Neural cell (in vitro differentiated cells): ENCODE results near the gene GRAP. TPM values are rescaled to one million over a fixed set of nuclear protein-coding genes. Genes with fewer than 3 reads are reported as not detected.

ENCODE experiments used
- H2AFZ ChIP-seq: fragments of 200-600, 300-800 bp; sonication (generic), shearing (Covaris generic); 2 replicates; pipeline ENCODE4 v1.6.0; 2014; ENCODE audit warnings: low read depth, mild to moderate bottlenecking, antibody characterized with exemption, low read length, moderate library complexity
- H3F3A ChIP-seq: fragments of 200-600 bp; shearing (Covaris generic); 2 replicates; pipeline ENCODE4 v1.6.1; 2016; ENCODE audit warnings: mild to moderate bottlenecking, moderate library complexity, mixed read lengths, antibody characterized with exemption, low read length; ENCODE audit not compliant: insufficient read depth, poor library complexity, severe bottlenecking
- H3K27ac ChIP-seq: fragments of 200-600, 300-800 bp; sonication (generic), shearing (Covaris generic); 2 replicates; pipeline ENCODE4 v1.5.1; 2014; ENCODE audit warnings: mild to moderate bottlenecking, low read length, moderate library complexity
- H3K27me3 ChIP-seq: fragments of 300-800, 200-600 bp; sonication (generic), shearing (Covaris generic); 2 replicates; pipeline ENCODE4 v1.6.0; 2014; ENCODE audit warnings: mild to moderate bottlenecking, low read depth, low read length, moderate library complexity; ENCODE audit not compliant: insufficient read depth
- H3K36me3 ChIP-seq: fragments of 300-800, 200-600 bp; sonication (generic), shearing (Covaris generic); 2 replicates; pipeline ENCODE4 v1.5.1; 2014; ENCODE audit warnings: mild to moderate bottlenecking, antibody characterized with exemption, low read length, moderate library complexity; ENCODE audit not compliant: insufficient read depth
- H3K4me2 ChIP-seq: fragments of 300-800, 200-600 bp; sonication (generic), shearing (Covaris generic); 2 replicates; pipeline ENCODE4 v1.6.0; 2014; ENCODE audit warnings: mild to moderate bottlenecking, low read length
- H3K4me3 ChIP-seq: fragments of 300-800, 200-600 bp; sonication (generic), shearing (Covaris generic); 2 replicates; pipeline ENCODE4 v1.5.1; 2014; ENCODE audit warnings: mild to moderate bottlenecking, low read length, moderate library complexity
- H3K79me2 ChIP-seq: fragments of 200-600 bp; shearing (Covaris generic); replicated peaks from 2 replicates; pipeline ENCODE4 v1.6.0; 2014; ENCODE audit warnings: mild to moderate bottlenecking, low read length, moderate library complexity; ENCODE audit not compliant: insufficient read depth
- H3K9ac ChIP-seq: fragments of 300-800, 200-600 bp; sonication (generic), shearing (Covaris generic); 2 replicates; pipeline ENCODE4 v1.6.1; 2016; ENCODE audit warnings: mild to moderate bottlenecking, low read length, mixed read lengths
- H3K9me2 ChIP-seq: fragments of 200-600 bp; shearing (Covaris generic); 2 replicates; pipeline ENCODE4 v1.6.1; 2016; ENCODE audit warnings: mild to moderate bottlenecking, low read length, mixed read lengths; ENCODE audit not compliant: insufficient read depth
- H3K9me3 ChIP-seq: fragments of 200-600, 300-800 bp; sonication (generic), shearing (Covaris generic); 2 replicates; pipeline ENCODE4 v1.6.1; 2016; ENCODE audit warnings: mild to moderate bottlenecking, mixed run types, low read length, moderate library complexity, mixed read lengths
- H4K20me1 ChIP-seq: fragments of 200-600 bp; shearing (Covaris generic); 2 replicates; pipeline ENCODE4 v1.6.1; 2016; ENCODE audit warnings: mild to moderate bottlenecking, mixed run types; ENCODE audit not compliant: insufficient read depth
- CTCF ChIP-seq: fragments of 450-650 bp; IDR thresholded peaks from 2 replicates; pipeline ENCODE4 v1.5.1; 2014; ENCODE audit warnings: antibody characterized with exemption, mild to moderate bottlenecking, moderate library complexity; ENCODE audit not compliant: poor library complexity, severe bottlenecking
- EP300 ChIP-seq: fragments of 450-650 bp; conservative IDR thresholded peaks from 2 replicates; pipeline ENCODE4 v1.6.1; 2014; ENCODE audit warnings: antibody characterized with exemption, mild to moderate bottlenecking, moderate library complexity; ENCODE audit not compliant: poor library complexity, severe bottlenecking
- EZH2 ChIP-seq: fragments of 200-600, 300-800 bp; shearing (Covaris generic), sonication (generic); IDR thresholded peaks from 2 replicates; pipeline ENCODE4 v1.6.1; 2014; ENCODE audit warnings: antibody characterized with exemption, low read length, borderline replicate concordance, mild to moderate bottlenecking; ENCODE audit not compliant: insufficient read depth, poor library complexity, severe bottlenecking
- MXI1 ChIP-seq: fragments of 450-650 bp; conservative IDR thresholded peaks from 2 replicates; pipeline ENCODE4 v1.6.1; 2014; ENCODE audit warnings: antibody characterized with exemption, mild to moderate bottlenecking; ENCODE audit not compliant: poor library complexity, severe bottlenecking
- POLR2AphosphoS5 ChIP-seq: IDR thresholded peaks from 2 replicates; pipeline ENCODE4 v1.6.1; 2012
- RAD21 ChIP-seq: fragments of 450-650 bp; conservative IDR thresholded peaks from 2 replicates; pipeline ENCODE4 v1.6.1; 2014; ENCODE audit warnings: antibody characterized with exemption, mild to moderate bottlenecking, moderate library complexity
- SMC3 ChIP-seq: fragments of 450-650 bp; conservative IDR thresholded peaks from 2 replicates; pipeline ENCODE4 v1.6.1; 2014; ENCODE audit warnings: antibody characterized with exemption, mild to moderate bottlenecking, moderate library complexity; ENCODE audit not compliant: poor library complexity
- TAF1 ChIP-seq: IDR thresholded peaks from 2 replicates; pipeline ENCODE4 v1.6.1; 2012; ENCODE audit warnings: low read depth
- polyA plus RNA-seq: library from polyadenylated mRNA; depleted of rRNA; stranded (reverse); fragments of >200 nt; gene quantifications from 2 replicates; pipeline ENCODE4 v1.2.3, GENCODE V29; 2014
- TF ChIP-seq, protein P1 (sequence below): IDR thresholded peaks from 2 replicates; pipeline ENCODE4 v1.6.1; 2012; ENCODE audit warnings: borderline replicate concordance

The GRAP gene
- polyA plus RNA-seq, 1 donor from 2014 or later = 0.42 TPM

- Histone ChIP-seq H3K9ac (no peak overlapping the region), H3K4me2 (no peak overlapping the region), H4K20me1 (no peaks in the 10 kb centered on the region), H3K27me3 (no peaks in the 10 kb centered on the region), H2AFZ (no peak overlapping the region), H3K4me3 (no peak overlapping the region), H3F3A (no peaks in the 10 kb centered on the region), H3K36me3 (no peaks in the 10 kb centered on the region), H3K9me2 (no peaks in the 10 kb centered on the region), H3K79me2 (no peaks in the 10 kb centered on the region), H3K27ac (no peak overlapping the region), H3K9me3 (no peaks in the 10 kb centered on the region)
- TF ChIP-seq, protein P1, sequence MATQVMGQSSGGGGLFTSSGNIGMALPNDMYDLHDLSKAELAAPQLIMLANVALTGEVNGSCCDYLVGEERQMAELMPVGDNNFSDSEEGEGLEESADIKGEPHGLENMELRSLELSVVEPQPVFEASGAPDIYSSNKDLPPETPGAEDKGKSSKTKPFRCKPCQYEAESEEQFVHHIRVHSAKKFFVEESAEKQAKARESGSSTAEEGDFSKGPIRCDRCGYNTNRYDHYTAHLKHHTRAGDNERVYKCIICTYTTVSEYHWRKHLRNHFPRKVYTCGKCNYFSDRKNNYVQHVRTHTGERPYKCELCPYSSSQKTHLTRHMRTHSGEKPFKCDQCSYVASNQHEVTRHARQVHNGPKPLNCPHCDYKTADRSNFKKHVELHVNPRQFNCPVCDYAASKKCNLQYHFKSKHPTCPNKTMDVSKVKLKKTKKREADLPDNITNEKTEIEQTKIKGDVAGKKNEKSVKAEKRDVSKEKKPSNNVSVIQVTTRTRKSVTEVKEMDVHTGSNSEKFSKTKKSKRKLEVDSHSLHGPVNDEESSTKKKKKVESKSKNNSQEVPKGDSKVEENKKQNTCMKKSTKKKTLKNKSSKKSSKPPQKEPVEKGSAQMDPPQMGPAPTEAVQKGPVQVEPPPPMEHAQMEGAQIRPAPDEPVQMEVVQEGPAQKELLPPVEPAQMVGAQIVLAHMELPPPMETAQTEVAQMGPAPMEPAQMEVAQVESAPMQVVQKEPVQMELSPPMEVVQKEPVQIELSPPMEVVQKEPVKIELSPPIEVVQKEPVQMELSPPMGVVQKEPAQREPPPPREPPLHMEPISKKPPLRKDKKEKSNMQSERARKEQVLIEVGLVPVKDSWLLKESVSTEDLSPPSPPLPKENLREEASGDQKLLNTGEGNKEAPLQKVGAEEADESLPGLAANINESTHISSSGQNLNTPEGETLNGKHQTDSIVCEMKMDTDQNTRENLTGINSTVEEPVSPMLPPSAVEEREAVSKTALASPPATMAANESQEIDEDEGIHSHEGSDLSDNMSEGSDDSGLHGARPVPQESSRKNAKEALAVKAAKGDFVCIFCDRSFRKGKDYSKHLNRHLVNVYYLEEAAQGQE = no peak
- TF ChIP-seq CTCF (no peak), EP300 (no peak), EZH2 (no peak), RAD21 (no peak), TAF1 (no peak)
Observed at GRCh38 chr17:19024101-19025078, 22.4 kb downstream of the GRAP start.

GRCh38 chr17:19023209-19023999, 23.4 kb downstream of the GRAP start:
- Histone ChIP-seq H3K9ac (no peak overlapping the region), H2AFZ (no peak overlapping the region), H3K4me3 (no peak overlapping the region), H3K36me3 (no peaks in the 10 kb centered on the region), H3K9me2 (no peaks in the 10 kb centered on the region), H3K27me3 (no peaks in the 10 kb centered on the region), H4K20me1 (no peaks in the 10 kb centered on the region), H3K27ac (no peak overlapping the region), H3K9me3 (no peaks in the 10 kb centered on the region), H3K79me2 (no peaks in the 10 kb centered on the region), H3K4me2 (no peak overlapping the region), H3F3A (no peaks in the 10 kb centered on the region)
- no peak for TF ChIP-seq TAF1
- no peak for TF ChIP-seq RAD21
- no peak for TF ChIP-seq EP300
- no peak for TF ChIP-seq CTCF
- TF ChIP-seq POLR2AphosphoS5 = no peak
- TF ChIP-seq SMC3 = no peak
- TF ChIP-seq, protein P1 = no peak
- TF ChIP-seq MXI1 = no peak
- TF ChIP-seq EZH2 = no peak
